ENCODE results near the gene ARHGAP5. TPM values are rescaled to one million over a fixed set of nuclear protein-coding genes. Genes with fewer than 3 reads are reported as not detected.
A peak's percentile ranks its signal among the peaks of the same experiment; 100 is the strongest.
"Not testable (repeated sequence)": the region's sequence is repeated elsewhere in the genome, so short reads cannot be mapped to it uniquely, and the experiment has no call there.

The ARHGAP5 gene
- total RNA-seq, 1 donor from 2014 or later, result 167 TPM

- no peak overlapping the region for H3K4me3 Mint-ChIP-seq
- no peaks in the 10 kb centered on the region for H3K27me3 Mint-ChIP-seq (ENCODE audit: low read depth)
- DNase-seq (ENCODE audit: low spot score in 2 of 2, unreplicated experiment in 2 of 2), result no peak
- H3K36me3 Mint-ChIP-seq, result peaks cover 25% of the 10 kb centered on the region
- H3K27ac Mint-ChIP-seq, result peak overlapping the region; percentile 11
- peaks cover 16% of the 10 kb centered on the region for H3K4me1 Mint-ChIP-seq
- peaks cover 10% of the 10 kb centered on the region for H3K9me3 Mint-ChIP-seq
- TF ChIP-seq, protein P1, sequence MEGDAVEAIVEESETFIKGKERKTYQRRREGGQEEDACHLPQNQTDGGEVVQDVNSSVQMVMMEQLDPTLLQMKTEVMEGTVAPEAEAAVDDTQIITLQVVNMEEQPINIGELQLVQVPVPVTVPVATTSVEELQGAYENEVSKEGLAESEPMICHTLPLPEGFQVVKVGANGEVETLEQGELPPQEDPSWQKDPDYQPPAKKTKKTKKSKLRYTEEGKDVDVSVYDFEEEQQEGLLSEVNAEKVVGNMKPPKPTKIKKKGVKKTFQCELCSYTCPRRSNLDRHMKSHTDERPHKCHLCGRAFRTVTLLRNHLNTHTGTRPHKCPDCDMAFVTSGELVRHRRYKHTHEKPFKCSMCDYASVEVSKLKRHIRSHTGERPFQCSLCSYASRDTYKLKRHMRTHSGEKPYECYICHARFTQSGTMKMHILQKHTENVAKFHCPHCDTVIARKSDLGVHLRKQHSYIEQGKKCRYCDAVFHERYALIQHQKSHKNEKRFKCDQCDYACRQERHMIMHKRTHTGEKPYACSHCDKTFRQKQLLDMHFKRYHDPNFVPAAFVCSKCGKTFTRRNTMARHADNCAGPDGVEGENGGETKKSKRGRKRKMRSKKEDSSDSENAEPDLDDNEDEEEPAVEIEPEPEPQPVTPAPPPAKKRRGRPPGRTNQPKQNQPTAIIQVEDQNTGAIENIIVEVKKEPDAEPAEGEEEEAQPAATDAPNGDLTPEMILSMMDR (IDR thresholded peaks at IDR 0.05; ENCODE audit: unreplicated experiment), result no peak
Measured at GRCh38 chr14:32110548-32110896, 33.4 kb downstream of the ARHGAP5 start.

GRCh38 chr14:32121536-32121935 lies 44.4 kb downstream of the ARHGAP5 start:
- H3K27ac Mint-ChIP-seq, result no peak overlapping the region
- peaks cover 2% of the 10 kb centered on the region for H3K4me1 Mint-ChIP-seq
- DNase-seq (ENCODE audit: low spot score in 2 of 2, unreplicated experiment in 2 of 2), result no peak
- H3K4me3 Mint-ChIP-seq, result no peak overlapping the region
- TF ChIP-seq, protein P1 (IDR thresholded peaks at IDR 0.05; ENCODE audit: unreplicated experiment), result no peak
- H3K9me3 Mint-ChIP-seq, result peaks cover 15% of the 10 kb centered on the region
- H3K36me3 Mint-ChIP-seq, result peaks cover 55% of the 10 kb centered on the region
- no peaks in the 10 kb centered on the region for H3K27me3 Mint-ChIP-seq (ENCODE audit: low read depth)

DNA sequence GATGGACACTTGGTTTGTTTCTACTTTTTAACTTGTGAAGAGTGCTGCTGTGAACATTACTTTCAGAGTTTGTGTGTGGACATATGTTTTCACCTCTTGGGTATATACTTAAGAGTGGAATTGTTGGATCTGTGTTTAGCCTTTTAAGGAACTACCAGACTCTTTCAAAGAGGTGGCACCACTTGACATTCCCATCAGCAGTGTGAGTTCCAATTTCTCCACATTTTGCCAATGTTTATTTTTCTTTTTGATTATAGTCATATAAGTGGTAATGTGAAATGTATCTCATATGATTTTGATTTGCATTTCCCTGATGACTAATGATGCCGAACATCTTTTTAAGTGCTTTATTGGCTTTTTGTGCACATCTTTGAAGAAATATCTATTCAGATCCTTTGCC lies 44.8 kb downstream of the ARHGAP5 start:
- Mint-ChIP-seq H3K4me3 (no peak overlapping the region), H3K4me1 (peaks cover 2% of the 10 kb centered on the region), H3K27ac (no peak overlapping the region), H3K36me3 (peaks cover 55% of the 10 kb centered on the region), H3K27me3 (ENCODE audit: low read depth) (no peaks in the 10 kb centered on the region), H3K9me3 (peaks cover 18% of the 10 kb centered on the region)
- no peak for DNase-seq (ENCODE audit: low spot score in 2 of 2, unreplicated experiment in 2 of 2)
- TF ChIP-seq, protein P1 (IDR thresholded peaks at IDR 0.05; ENCODE audit: unreplicated experiment), result no peak

DNA sequence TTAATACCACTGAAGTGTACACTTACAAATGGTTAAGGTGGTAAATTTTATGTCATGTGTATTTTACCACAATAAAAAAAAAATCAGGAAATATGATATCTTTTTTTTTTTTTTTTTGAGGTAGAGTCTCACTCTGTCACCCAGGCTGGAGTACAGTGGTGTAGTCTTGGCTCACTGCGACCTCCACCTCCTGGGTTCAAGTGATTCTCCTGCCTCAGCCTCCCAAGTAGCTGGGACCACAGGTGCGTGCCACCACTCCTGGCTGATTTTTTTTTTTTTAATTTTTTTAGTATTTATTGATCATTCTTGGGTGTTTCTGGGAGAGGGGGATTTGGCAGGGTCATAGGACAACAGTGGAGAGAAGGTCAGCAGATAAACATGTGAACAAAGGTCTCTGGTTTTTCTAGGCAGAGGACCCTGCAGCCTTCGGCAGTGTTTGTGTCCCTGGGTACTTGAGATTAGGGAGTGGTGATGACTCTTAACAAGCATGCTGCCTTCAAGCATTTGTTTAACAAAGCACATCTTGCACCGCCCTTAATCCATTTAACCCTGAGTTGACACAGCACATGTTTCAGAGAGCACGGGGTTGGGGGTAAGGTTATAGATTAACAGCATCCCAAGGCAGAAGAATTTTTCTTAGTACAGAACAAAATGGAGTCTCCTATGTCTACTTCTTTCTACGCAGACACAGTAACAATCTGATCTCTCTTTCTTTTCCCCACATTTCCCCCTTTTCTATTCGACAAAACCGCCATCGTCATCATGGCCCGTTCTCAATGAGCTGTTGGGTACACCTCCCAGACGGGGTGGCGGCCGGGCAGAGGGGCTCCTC lies 50.0 kb downstream of the ARHGAP5 start:
- H3K4me1 Mint-ChIP-seq; H3K4me3 Mint-ChIP-seq; DNase-seq (ENCODE audit: low spot score in 2 of 2, unreplicated experiment in 2 of 2); H3K27me3 Mint-ChIP-seq (ENCODE audit: low read depth); H3K27ac Mint-ChIP-seq: not testable (repeated sequence)
- H3K9me3 Mint-ChIP-seq, result peaks cover 34% of the 10 kb centered on the region
- peaks cover 76% of the 10 kb centered on the region for H3K36me3 Mint-ChIP-seq

DNA sequence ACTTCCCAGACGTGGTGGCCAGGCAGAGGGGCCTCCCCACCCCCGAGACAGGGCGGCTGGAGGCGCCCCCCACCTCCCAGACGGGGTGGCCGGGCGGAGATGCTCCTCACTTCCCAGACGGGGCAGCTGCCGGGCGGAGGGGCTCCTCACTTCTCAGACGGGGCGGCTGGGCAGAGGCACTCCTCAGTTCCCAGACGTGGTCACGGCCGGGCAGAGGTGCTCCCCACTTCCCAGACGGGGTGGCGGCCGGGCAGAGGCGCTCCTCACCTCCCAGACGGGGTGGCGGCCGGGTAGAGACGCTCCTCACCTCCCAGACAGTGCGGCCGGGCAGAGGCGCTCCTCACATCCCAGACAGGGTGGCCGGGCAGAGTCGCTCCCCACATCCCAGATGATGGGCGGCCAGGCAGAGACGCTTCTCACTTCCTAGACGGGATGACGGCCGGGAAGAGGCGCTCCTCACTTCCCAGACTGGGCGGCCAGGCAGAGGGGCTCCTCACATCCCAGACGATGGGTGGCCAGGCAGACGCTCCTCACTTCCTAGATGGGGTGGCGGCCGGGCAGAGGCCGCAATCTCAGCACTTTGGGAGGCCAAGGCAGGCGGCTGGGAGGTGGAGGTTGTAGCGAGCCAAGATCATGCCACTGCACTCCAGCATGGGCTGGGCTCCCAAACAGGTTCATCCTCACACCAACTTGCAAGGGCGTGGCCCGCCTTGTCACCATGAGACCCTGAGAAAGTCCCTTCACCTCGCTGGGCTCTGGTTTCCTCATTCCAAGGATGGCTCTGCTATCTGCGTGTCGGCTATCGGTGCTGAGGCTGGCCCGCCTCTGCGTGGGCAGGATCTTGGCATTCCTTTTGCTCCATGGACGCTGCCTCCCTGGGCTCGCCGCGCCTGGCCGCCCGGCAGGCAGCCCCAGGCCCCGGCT lies 50.9 kb downstream of the ARHGAP5 start:
- DNase-seq (ENCODE audit: low spot score in 2 of 2, unreplicated experiment in 2 of 2); H3K4me1 Mint-ChIP-seq; H3K4me3 Mint-ChIP-seq; H3K27me3 Mint-ChIP-seq (ENCODE audit: low read depth); H3K27ac Mint-ChIP-seq: not testable (repeated sequence)
- peaks cover 75% of the 10 kb centered on the region for H3K36me3 Mint-ChIP-seq
- peaks cover 34% of the 10 kb centered on the region for H3K9me3 Mint-ChIP-seq

DNA sequence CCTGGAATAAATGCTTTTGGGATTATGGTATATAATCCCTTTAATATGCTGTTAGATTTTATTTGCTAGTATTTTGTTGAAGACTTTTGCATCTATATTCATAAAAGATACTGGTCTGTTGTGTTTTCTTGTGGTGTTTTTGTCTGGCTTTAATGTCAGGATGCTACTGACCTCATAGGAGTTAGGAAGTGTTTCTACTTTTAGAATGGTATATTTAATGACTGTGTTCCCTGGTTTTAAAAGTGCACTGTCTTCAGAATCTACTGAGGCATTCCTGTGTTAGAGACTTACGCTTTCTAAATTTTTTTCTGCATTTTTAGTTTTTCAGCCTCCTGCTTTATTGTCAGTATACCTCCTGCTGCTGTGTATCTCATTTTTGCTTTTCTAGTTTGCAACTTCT lies 51.6 kb downstream of the ARHGAP5 start:
- Mint-ChIP-seq H3K4me1 (peaks cover 3% of the 10 kb centered on the region), H3K4me3 (no peak overlapping the region), H3K9me3 (peaks cover 34% of the 10 kb centered on the region), H3K36me3 (peaks cover 74% of the 10 kb centered on the region), H3K27ac (peak overlapping the region; percentile 24), H3K27me3 (ENCODE audit: low read depth) (no peaks in the 10 kb centered on the region)
- no peak for DNase-seq (ENCODE audit: low spot score in 2 of 2, unreplicated experiment in 2 of 2)
- TF ChIP-seq, protein P1 (IDR thresholded peaks at IDR 0.05; ENCODE audit: unreplicated experiment), result no peak

Data from mesothelial cell of epicardium (in vitro differentiated cells).